IgD-negative memory B cell (primary cell): ENCODE data around the gene ITGA2B. TPM values are rescaled to one million over a fixed set of nuclear protein-coding genes. Genes with fewer than 3 reads are reported as not detected.
A peak's percentile ranks its signal among the peaks of the same experiment; 100 is the strongest.

Source experiments
- H3K27ac Mint-ChIP-seq, 3 donors: one replicate each; pipeline ENCODE4 v1.8.0; 2020 to 2022; ENCODE audit warnings: mild to moderate bottlenecking in 3 of 3, mixed read lengths in 3 of 3, moderate library complexity in 1 of 3
- H3K27me3 Mint-ChIP-seq: one replicate; pipeline ENCODE4 v1.8.0; 2021; ENCODE audit warnings: mixed read lengths
- H3K36me3 Mint-ChIP-seq: one replicate; pipeline ENCODE4 v1.8.0; 2020; ENCODE audit warnings: mild to moderate bottlenecking, mixed read lengths
- H3K4me1 Mint-ChIP-seq, 3 donors: one replicate each; pipeline ENCODE4 v1.8.0; 2020 to 2022; ENCODE audit warnings: mixed read lengths in 3 of 3, mild to moderate bottlenecking in 1 of 3
- H3K4me3 Mint-ChIP-seq, 4 donors: one replicate each; pipeline ENCODE4 v1.8.0; 2020 to 2022; ENCODE audit warnings: mild to moderate bottlenecking in 4 of 4, mixed read lengths in 4 of 4, moderate library complexity in 3 of 4
- H3K9me3 Mint-ChIP-seq, 3 donors: one replicate each; pipeline ENCODE4 v1.8.0; 2020 to 2021; ENCODE audit warnings: mixed read lengths in 3 of 3, mild to moderate bottlenecking in 1 of 3
- polyA plus RNA-seq: library from polyadenylated mRNA; unstranded; fragments of 300-500 nt; fragmentation: Illumina TruSeq; gene quantifications from one replicate; pipeline ENCODE4 v1.2.3, GENCODE V29; 2021

ITGA2B gene
- polyA plus RNA-seq, 1 donor from 2014 or later = 3.0 TPM

GRCh38 chr17:44326861-44327444 is 62.5 kb downstream of the ITGA2B start:
- Mint-ChIP-seq H3K4me3 (peak overlapping the region; percentile 62 to 99 (median 82)), H3K27me3 (no peaks in the 10 kb centered on the region), H3K27ac (peak overlapping the region; percentile 89 to 100 (median 98)), H3K9me3 (no peaks in the 10 kb centered on the region), H3K4me1 (peaks cover 15 to 21% (median 20%) of the 10 kb centered on the region in 3 donors), H3K36me3 (no peaks in the 10 kb centered on the region)

GRCh38 chr17:44324571-44325275 is 64.7 kb downstream of the ITGA2B start, which contains the start of gene SLC25A39:
Gene SLC25A39 (minus strand): TSS chr17:44324823. CDS start chr17:44323562, 1,261 bp downstream.
- Mint-ChIP-seq H3K27me3 (no peaks in the 10 kb centered on the region), H3K4me3 (peak within 1 kb of the TSS; percentile 92 to 99 (median 97)), H3K4me1 (peaks cover 12 to 14% (median 14%) of the 10 kb centered on the region in 3 donors), H3K27ac (peak within 1 kb of the TSS; percentile 98 to 100 (median 99)), H3K9me3 (no peaks in the 10 kb centered on the region), H3K36me3 (no peaks in the 10 kb centered on the region)

GRCh38 chr17:44324092-44324570 is 65.3 kb downstream of the ITGA2B start:
- H3K4me1 Mint-ChIP-seq = peaks cover 12 to 14% (median 14%) of the 10 kb centered on the region in 3 donors
- peak overlapping the region; percentile 78 to 91 (median 86) for H3K4me3 Mint-ChIP-seq
- H3K27ac Mint-ChIP-seq = peak overlapping the region in 2 of 3 donors; percentile 23 to 76
- no peaks in the 10 kb centered on the region for H3K36me3 Mint-ChIP-seq
- H3K9me3 Mint-ChIP-seq = no peaks in the 10 kb centered on the region
- H3K27me3 Mint-ChIP-seq = no peaks in the 10 kb centered on the region

- Mint-ChIP-seq H3K4me1 (peaks cover 12 to 14% (median 14%) of the 10 kb centered on the region in 3 donors), H3K9me3 (no peaks in the 10 kb centered on the region), H3K27me3 (no peaks in the 10 kb centered on the region), H3K4me3 (peak overlapping the region; percentile 79 to 91 (median 86)), H3K36me3 (no peaks in the 10 kb centered on the region), H3K27ac (peak overlapping the region in 2 of 3 donors; percentile 39 to 76)
Measured at GRCh38 chr17:44323359-44324091, 65.9 kb downstream of the ITGA2B start.

- peaks cover under 1% of the 10 kb centered on the region for H3K27me3 Mint-ChIP-seq
- peaks cover 0 to 2% (median under 1%) of the 10 kb centered on the region in 3 donors for H3K9me3 Mint-ChIP-seq
- peak overlapping the region; percentile 17 to 79 (median 52) for H3K4me3 Mint-ChIP-seq
- peaks cover 3% of the 10 kb centered on the region for H3K36me3 Mint-ChIP-seq
- H3K4me1 Mint-ChIP-seq = peaks cover 9 to 16% (median 10%) of the 10 kb centered on the region in 3 donors
- peak overlapping the region in 1 of 3 donors; percentile 43 for H3K27ac Mint-ChIP-seq
Measured at GRCh38 chr17:44322236-44322895, 67.1 kb downstream of the ITGA2B start.

Other genes starting within 250 kb of the ITGA2B start
- 0.24 TPM for gene HROB, start 247.7 kb downstream of the ITGA2B start, polyA plus RNA-seq
- gene ASB16, start 218.9 kb downstream of the ITGA2B start, polyA plus RNA-seq = not detected
- 43.0 TPM for gene TMUB2, start 202.7 kb downstream of the ITGA2B start, polyA plus RNA-seq
- 15.4 TPM for gene ATXN7L3, start 189.8 kb downstream of the ITGA2B start, polyA plus RNA-seq
- gene UBTF, start 170.0 kb downstream of the ITGA2B start, polyA plus RNA-seq = 74.3 TPM
- not detected for gene SLC4A1, start 121.5 kb downstream of the ITGA2B start, polyA plus RNA-seq
- not detected for gene RUNDC3A, start 81.0 kb downstream of the ITGA2B start, polyA plus RNA-seq
- gene SLC25A39, start 64.8 kb downstream of the ITGA2B start, polyA plus RNA-seq = 135 TPM
- gene GRN, start 44.3 kb downstream of the ITGA2B start, polyA plus RNA-seq = 219 TPM
- 0.06 TPM for gene FAM171A2, start 25.8 kb downstream of the ITGA2B start, polyA plus RNA-seq
- 66.3 TPM for gene GPATCH8, start 113.8 kb upstream of the ITGA2B start, polyA plus RNA-seq
- not detected for gene FZD2, start 167.8 kb upstream of the ITGA2B start, polyA plus RNA-seq